Kasumi-1 (cell line): Measurements from ENCODE around the gene OVOL1.
"Not testable (repeated sequence)": the region's sequence is repeated elsewhere in the genome, so short reads cannot be mapped to it uniquely, and the experiment has no call there.

Experiments
- DNase-seq, 2 experiments: peaks; one replicate each; lab custom pipeline; 2025; lab: John Stamatoyannopoulos, UW

Gene OVOL1

GRCh38 chr11:65786786-65787636 is at the start of gene OVOL1:
OVOL1 (plus strand) TSS chr11:65787063; CDS start chr11:65787374, 311 bp downstream.
- no peak for DNase-seq

GRCh38 chr11:65739022-65739421 is 47.8 kb upstream of the OVOL1 start:
- DNase-seq = no peak

GRCh38 chr11:65741185-65741584 is 45.7 kb upstream of the OVOL1 start:
- no peak for DNase-seq

DNA sequence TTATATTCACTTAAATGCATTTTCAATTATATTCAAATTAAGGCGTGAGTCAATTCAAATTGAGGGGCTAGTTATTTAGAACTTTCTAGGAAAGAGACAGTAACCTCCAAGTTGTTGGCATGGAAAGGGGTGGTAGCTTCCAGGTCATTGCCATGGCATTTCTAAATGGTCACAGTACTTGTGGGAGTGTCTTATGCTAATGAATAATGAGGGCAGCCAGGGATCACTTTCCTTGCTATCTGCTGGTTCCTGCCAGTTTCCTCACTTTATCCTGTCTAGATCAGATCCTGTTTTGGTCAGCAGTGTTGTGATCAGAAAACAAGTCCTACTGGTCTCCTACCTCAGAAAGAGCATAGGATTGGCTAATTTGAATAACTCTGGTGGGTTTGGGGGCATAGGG is 44.5 kb upstream of the OVOL1 start:
- DNase-seq = no peak

GRCh38 chr11:65743681-65744025 is 43.2 kb upstream of the OVOL1 start:
- DNase-seq = no peak

GRCh38 chr11:65744026-65744698 is 42.7 kb upstream of the OVOL1 start:
- DNase-seq = peak in 1 of 2 experiments; percentile 3

- DNase-seq = no peak
These were observed 42.2 kb upstream of the OVOL1 start for GRCh38 chr11:65744699-65745042.

GRCh38 chr11:65745049-65745448 is 41.8 kb upstream of the OVOL1 start:
- no peak for DNase-seq

DNA sequence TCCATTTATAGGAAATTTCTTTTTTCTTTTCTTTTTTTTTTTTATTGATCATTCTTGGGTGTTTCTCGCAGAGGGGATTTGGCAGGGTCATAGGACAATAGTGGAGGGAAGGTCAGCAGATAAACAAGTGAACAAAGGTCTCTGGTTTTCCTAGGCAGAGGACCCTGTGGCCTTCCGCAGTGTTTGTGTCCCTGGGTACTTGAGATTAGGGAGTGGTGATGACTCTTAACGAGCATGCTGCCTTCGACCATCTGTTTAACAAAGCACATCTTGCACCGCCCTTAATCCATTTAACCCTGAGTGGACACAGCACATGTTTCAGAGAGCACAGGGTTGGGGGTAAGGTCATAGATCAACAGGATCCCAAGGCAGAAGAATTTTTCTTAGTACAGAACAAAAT is 24.7 kb upstream of the OVOL1 start:
- DNase-seq = not testable (repeated sequence)

- DNase-seq = not testable (repeated sequence)
These were observed 24.0 kb upstream of the OVOL1 start for GRCh38 chr11:65762816-65763215.

DNA sequence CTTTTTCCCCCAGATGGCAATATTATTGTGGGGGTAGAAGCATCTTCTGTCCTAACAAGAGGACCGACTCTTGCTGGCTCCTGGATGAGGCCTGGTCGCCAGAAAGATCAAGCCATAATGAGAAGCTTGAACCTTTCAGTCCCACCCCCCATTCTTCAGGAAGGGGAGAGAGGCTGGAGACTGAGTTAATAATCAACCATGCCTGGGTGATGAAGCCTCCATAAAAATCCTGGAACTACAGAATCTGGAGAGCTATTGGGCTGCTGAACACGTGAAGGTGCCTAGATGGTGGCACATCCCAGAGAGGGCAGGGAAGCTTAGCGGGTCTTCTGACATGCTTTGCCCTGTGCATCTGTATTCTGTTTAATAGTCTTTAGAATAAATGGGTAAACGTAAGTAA is 22.4 kb upstream of the OVOL1 start:
- no peak for DNase-seq

- peak; percentile 6 to 14 for DNase-seq
These were observed 20.3 kb upstream of the OVOL1 start for GRCh38 chr11:65766535-65766934.

GRCh38 chr11:65767406-65767805 is 19.5 kb upstream of the OVOL1 start:
- no peak for DNase-seq

GRCh38 chr11:65767806-65768205 is 19.1 kb upstream of the OVOL1 start:
- DNase-seq = not testable (repeated sequence)

GRCh38 chr11:65770951-65771567 is 15.8 kb upstream of the OVOL1 start:
- DNase-seq = no peak

DNA sequence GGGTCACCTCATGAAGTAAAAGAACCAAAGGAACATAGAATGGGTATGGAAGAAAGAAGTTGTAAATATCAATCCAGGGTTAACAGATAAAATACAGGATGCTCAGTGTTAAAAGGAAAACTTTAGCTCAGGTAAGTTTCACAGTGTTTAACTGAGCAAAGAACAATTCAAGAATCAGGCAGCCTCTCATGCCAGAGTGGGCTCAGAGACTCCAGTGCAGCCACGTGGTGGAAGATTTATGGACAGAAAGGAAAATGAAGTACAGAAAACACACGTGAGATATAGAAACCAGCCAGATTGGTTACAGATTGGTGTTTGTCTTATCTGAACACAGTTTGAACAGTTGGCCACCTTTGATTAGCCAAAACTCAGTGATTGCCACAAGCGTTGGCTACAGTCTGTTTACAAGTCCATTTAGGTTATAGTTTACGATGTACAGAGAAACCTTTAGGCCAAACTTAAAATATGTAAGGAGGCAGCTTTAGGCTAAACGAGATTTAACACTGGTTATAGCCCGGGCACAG is 15.2 kb upstream of the OVOL1 start:
- no peak for DNase-seq

GRCh38 chr11:65773784-65774411 is 13.0 kb upstream of the OVOL1 start:
- DNase-seq = peak; percentile 24 to 27

DNA sequence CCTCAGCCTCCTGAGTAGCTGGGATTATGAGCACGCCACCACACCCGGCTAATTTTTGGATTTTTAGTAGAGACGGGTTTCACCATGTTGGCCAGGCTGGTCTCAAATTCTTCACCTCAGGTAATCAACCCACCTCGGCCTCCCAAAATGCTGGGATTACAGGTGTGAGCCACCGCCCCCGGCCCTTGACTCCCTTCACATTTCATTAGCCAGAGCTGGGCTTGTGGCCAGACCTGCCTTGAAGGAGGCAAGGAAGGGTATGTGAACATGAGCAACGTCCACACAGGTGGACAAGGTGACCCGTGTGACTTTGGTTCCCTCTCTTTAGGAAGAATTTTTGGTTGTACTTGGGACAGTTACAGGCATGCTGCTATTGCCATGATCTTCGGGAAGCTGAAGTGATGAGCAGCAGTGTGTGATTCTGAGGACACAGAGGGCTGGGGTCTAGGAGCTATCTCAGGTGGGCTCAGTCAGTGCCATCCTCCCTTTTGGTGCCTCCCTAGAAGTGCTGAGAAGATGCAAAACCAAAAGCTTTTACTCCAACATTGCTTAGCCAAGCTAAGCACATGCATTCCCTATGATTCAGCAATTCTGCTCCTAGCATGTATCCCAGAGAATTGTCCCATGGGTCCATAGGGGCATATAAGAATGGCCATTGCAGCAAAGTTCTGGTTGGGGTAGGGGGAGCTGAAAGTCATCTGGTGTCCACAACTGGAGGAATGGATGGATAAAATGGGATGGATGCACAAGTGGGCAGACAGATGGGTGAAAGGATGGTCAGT is 12.1 kb upstream of the OVOL1 start:
- DNase-seq = no peak

DNA sequence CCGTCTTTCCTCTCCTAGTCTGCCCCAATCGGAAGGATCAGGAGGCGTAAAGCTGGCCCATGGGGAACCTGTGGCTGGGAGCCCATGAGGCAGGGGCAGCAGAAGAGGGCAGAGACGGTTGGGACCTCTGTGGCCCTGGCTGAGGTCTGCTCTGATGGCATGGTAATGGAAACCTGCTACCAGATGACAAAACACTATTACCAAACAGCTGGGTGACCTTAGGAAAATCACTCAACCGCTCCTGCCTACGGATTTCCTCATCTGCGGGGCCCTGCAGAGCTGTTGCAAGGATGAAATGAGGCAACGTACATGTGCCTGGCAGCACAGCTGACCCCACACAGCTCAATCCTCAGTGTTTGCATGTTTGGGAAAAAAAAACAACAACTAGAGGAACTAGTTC is 10.7 kb upstream of the OVOL1 start:
- DNase-seq = peak; percentile 20 to 38

- no peak for DNase-seq
These were observed 10.1 kb upstream of the OVOL1 start for GRCh38 chr11:65776710-65777141.

DNA sequence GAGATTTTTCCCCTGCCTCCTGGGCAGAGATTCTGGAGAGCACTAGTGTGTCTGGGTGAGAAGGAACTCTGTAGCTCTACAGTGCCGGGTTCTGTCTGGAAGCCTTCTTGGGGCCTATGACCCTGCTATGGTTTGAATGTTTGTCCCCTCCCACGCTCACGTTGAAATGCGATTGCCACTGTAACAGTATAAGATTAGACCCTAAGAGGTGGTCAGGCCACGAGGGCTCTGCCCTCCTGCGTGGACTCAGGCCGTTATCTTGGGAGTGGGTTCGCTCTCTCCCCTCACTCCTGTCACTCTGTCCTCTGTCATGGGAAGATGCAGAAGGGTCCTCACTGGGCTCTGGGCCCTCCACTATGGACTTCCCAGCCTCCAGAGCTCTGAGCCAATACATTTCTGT is 9.6 kb upstream of the OVOL1 start:
- DNase-seq = no peak
